Measurements from ENCODE around the gene GORAB.

The GORAB gene

GRCh38 chr1:170498876-170499275 is 33.1 kb upstream of the GORAB start:
- no peak for FAIRE-seq
- DNase-seq (ENCODE audit: insufficient read length, low spot score): no peak
- TF ChIP-seq CTCF (IDR thresholded peaks at IDR 0.05; ENCODE audit: insufficient read depth, missing control alignments): no peak

- no peak for FAIRE-seq
- no peak for TF ChIP-seq CTCF (IDR thresholded peaks at IDR 0.05; ENCODE audit: insufficient read depth, missing control alignments)
- no peak for DNase-seq (ENCODE audit: insufficient read length, low spot score)
These were observed 28.3 kb upstream of the GORAB start for GRCh38 chr1:170503665-170504064.

- FAIRE-seq (no peak), DNase-seq (ENCODE audit: insufficient read length, low spot score) (no peak)
- TF ChIP-seq CTCF (IDR thresholded peaks at IDR 0.05; ENCODE audit: insufficient read depth, missing control alignments): no peak
These were observed 21.8 kb upstream of the GORAB start for GRCh38 chr1:170510163-170510562.

DNA sequence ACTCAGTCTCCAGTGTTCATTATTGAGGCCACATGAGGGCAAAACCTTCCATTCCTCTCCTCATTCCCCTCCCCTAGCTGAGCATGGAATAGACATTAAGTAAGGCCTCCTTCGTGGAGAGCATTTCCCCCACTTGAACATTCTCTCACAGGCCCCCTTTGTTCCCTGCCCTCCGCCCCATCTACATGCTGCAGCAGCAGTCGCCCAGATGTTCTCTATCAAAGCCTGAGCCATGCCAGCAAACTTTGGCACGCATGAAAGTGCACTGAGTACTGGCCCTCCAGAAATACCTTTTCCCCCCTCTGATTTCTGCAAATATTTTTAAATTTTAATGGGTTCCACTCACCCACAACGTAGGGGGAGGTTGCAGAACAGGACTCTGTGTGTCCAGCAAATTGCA is 20.9 kb upstream of the GORAB start:
- no peak for FAIRE-seq
- no peak for TF ChIP-seq CTCF (IDR thresholded peaks at IDR 0.05; ENCODE audit: insufficient read depth, missing control alignments)
- DNase-seq (ENCODE audit: insufficient read length, low spot score): no peak

GRCh38 chr1:170513138-170513537 is 18.8 kb upstream of the GORAB start:
- no peak for DNase-seq (ENCODE audit: insufficient read length, low spot score)
- FAIRE-seq: no peak
- no peak for TF ChIP-seq CTCF (IDR thresholded peaks at IDR 0.05; ENCODE audit: insufficient read depth, missing control alignments)

DNA sequence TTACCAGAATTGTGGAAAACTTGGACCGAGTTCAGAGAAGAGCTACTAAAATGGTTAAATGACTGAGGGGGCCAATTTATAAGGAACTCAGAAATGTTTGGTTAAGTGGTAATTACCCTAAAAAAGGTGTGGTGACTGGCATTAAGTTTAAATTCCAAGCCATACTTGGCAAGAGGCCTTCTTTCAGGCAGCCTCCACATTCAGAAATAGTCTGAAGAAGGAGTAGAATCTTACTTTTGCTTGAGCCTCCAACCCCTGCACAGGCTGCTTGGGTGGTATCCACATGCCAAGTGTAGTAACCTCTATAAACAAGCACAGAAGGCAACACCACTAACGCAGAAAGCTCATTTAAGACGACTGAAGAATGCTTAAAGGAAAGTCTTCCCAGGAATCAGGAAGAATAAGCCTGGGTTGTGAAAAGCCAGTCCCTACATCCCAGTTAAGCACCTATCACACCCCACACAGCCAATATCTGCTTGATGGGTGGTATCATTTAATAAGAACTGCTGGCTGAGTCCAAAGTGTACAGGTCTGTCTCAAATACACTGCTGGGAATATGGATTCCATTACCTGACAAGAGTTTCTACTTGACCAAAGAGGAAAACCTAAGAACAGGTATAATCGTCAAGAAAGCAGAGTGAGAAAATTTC is 13.7 kb upstream of the GORAB start:
- DNase-seq (ENCODE audit: insufficient read length, low spot score) (no peak), FAIRE-seq (peak; percentile 60)

More for the DNA sequence above, 13.7 kb upstream of the GORAB start:
- TF ChIP-seq CTCF (IDR thresholded peaks at IDR 0.05; ENCODE audit: insufficient read depth, missing control alignments): no peak

All from D721Med (cell line).